ENCODE data around the gene ADARB2.

The ADARB2 gene

DNA sequence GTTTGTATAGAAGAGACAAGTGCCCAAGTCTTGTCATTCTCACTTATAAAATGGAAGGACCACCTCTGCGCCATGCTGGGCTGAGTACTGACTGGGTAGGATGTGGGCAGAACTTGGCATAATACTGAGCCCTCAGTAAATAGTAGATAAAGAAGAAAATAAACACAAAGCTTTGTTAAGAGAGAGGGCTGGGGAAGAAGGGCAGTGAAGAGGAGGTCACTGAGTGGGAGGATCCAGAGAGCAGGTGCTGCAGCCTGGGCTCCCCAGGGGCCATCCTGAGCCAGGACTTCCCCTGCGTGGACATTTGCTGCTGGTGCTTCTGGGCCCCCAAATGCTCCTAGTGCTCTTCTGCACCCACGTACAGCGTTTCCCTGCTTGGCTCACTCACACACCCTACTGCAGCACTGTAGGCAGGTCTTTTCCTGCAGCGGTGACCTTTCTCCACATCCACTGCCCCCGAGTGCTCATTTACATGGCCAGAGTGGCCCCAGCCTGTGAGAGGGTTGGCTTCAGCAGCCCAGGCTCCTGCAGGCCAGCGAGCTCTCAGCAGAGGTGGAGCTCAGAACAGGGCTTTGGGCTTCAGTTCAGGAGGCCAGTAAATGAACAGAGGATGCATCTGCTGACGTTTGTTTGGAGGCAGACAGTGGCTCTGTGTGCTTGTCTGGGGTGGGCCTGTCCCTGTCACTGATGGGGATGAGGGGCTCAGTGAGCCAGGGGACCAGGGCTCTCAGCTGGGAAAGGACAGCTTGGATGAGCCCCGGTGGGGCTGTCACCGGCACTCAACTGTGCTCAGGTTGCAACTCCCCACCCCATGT, 164.6 kb downstream of the ADARB2 start:
- ChIA-PET CTCF (no interaction called here), POLR2A (no interaction called here)
- TF ChIP-seq TARDBP (IDR thresholded peaks at IDR 0.05) (no peak), L3MBTL2 (conservative IDR thresholded peaks at IDR 0.05) (no peak), SP1 (IDR thresholded peaks at IDR 0.05) (no peak), LEF1 (IDR thresholded peaks at IDR 0.05; ENCODE audit: borderline replicate concordance) (no peak), HDGF (IDR thresholded peaks at IDR 0.05; ENCODE audit: borderline replicate concordance) (no peak)
- no peak for DNase-seq (ENCODE audit: extremely low spot score)

DNA sequence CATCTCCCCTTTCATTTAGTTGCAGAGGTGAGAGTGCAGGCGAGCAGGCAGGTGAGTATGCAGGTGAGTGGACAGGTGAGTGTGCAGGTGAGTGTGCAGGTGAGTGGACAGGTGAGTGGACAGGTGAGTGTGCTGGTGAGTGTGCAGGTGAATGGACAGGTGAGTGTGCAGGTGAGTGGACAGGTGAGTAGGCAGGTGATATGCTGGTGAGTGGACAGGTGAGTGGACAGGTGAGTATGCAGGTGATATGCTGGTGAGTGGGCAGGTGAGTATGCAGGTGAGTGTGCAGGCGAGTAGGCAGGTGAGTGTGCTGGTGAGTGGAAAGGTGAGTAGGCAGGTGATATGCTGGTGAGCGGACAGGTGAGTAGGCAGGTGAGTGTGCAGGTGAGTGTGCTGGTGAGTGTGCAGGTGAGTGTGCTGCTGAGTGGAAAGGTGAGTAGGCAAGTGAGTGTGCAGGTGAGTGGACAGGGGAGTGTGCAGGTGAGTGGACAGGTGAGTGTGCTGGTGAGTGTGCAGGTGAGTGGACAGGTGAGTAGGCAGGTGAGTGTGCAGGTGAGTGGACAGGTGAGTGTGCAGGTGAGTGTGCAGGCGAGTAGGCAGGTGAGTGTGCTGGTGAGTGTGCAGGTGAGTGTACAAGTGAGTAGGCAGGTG, 165.6 kb downstream of the ADARB2 start:
- ChIA-PET POLR2A (no interaction called here), CTCF (no interaction called here)
- TF ChIP-seq SUZ12 (IDR thresholded peaks at IDR 0.05) (no peak), ELF4 (IDR thresholded peaks at IDR 0.05) (no peak), ARNT (IDR thresholded peaks at IDR 0.05) (no peak), HDGF (IDR thresholded peaks at IDR 0.05; ENCODE audit: borderline replicate concordance) (no peak), CTBP1 (IDR thresholded peaks at IDR 0.05; ENCODE audit: borderline replicate concordance) (peak; percentile 88)
- TF ChIP-seq, protein P1, sequence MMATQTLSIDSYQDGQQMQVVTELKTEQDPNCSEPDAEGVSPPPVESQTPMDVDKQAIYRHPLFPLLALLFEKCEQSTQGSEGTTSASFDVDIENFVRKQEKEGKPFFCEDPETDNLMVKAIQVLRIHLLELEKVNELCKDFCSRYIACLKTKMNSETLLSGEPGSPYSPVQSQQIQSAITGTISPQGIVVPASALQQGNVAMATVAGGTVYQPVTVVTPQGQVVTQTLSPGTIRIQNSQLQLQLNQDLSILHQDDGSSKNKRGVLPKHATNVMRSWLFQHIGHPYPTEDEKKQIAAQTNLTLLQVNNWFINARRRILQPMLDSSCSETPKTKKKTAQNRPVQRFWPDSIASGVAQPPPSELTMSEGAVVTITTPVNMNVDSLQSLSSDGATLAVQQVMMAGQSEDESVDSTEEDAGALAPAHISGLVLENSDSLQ (IDR thresholded peaks at IDR 0.05): no peak
- DNase-seq (ENCODE audit: extremely low spot score): no peak

DNA sequence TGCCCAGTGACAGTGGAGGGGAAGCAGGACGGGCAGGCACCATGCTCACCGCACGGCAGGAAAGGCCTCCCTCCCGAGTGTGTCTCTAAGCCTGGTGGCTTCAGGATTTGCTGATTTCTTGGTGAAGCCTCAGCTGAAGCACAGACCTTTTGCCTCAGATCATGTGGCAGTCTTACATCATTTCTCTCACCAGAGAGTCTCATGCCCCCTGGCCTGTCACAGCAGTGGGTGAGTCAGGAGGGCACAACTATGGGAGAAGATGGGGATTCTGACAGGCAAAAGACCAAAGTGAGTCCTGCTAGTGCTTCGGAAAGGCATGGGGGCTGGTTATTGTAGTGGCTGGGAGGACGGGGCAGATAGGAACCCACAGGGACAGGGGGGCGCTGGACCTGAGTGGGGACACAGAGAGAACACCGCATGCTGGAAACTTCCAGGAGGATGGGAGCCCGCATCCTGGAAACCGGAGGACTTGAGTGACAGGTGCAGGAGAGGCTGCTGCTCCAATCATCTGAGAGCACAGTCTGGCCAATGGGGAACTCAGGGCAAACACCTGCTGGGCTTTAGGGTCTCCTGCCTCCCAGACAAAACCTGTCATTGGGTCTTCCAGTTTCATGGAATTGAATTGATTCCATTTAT, 166.8 kb downstream of the ADARB2 start:
- TF ChIP-seq FOXA1 (IDR thresholded peaks at IDR 0.05): no peak
- TF ChIP-seq, protein P1 (IDR thresholded peaks at IDR 0.05): peak; percentile 80
- POLR2A ChIA-PET: no interaction called here
- CTCF ChIA-PET: no interaction called here
- no peak for DNase-seq (ENCODE audit: extremely low spot score)

DNA sequence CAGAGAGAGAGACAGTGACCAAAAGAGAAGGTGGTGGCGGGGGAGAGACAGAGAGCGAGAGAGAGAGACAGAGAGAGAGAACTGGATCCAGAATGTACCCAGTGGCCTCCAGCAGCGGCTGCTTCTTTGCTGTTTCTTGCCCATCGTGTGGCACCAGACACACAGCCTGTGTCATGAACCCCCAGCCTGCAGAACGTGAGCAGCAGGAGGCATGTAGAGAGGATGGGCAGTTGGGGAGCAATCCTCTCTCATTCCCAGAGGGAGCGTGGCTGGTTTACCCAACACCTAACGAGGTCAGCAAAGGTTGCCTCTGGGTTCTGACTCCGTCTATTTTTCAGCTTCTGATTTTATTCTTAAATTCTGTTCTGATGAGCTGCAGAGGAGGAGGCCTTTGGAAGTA, 168.1 kb downstream of the ADARB2 start:
- ChIA-PET POLR2A (no interaction called here), CTCF (no interaction called here)
- no peak for DNase-seq (ENCODE audit: extremely low spot score)
- TF ChIP-seq FOXK2 (IDR thresholded peaks at IDR 0.05): no peak
- no peak for TF ChIP-seq HDGF (IDR thresholded peaks at IDR 0.05; ENCODE audit: borderline replicate concordance)
- TF ChIP-seq LEF1 (IDR thresholded peaks at IDR 0.05; ENCODE audit: borderline replicate concordance): no peak
- TF ChIP-seq NFRKB (IDR thresholded peaks at IDR 0.05): no peak
- no peak for TF ChIP-seq FOXM1 (IDR thresholded peaks at IDR 0.05; ENCODE audit: borderline replicate concordance)
- no peak for TF ChIP-seq BHLHE40 (IDR thresholded peaks at IDR 0.05; ENCODE audit: borderline replicate concordance)
- no peak for TF ChIP-seq ELF4 (IDR thresholded peaks at IDR 0.05)
- TF ChIP-seq, protein P1 (IDR thresholded peaks at IDR 0.05): no peak
- no peak for TF ChIP-seq FOXA1 (IDR thresholded peaks at IDR 0.05)
- TF ChIP-seq L3MBTL2 (conservative IDR thresholded peaks at IDR 0.05): no peak
- TF ChIP-seq ZNF384 (IDR thresholded peaks at IDR 0.05): no peak
- no peak for TF ChIP-seq CTBP1 (IDR thresholded peaks at IDR 0.05; ENCODE audit: borderline replicate concordance)
- no peak for TF ChIP-seq ARNT (IDR thresholded peaks at IDR 0.05)
- no peak for TF ChIP-seq SUZ12 (IDR thresholded peaks at IDR 0.05)
- TF ChIP-seq SP1 (IDR thresholded peaks at IDR 0.05): no peak
- TF ChIP-seq TARDBP (IDR thresholded peaks at IDR 0.05): no peak

DNA sequence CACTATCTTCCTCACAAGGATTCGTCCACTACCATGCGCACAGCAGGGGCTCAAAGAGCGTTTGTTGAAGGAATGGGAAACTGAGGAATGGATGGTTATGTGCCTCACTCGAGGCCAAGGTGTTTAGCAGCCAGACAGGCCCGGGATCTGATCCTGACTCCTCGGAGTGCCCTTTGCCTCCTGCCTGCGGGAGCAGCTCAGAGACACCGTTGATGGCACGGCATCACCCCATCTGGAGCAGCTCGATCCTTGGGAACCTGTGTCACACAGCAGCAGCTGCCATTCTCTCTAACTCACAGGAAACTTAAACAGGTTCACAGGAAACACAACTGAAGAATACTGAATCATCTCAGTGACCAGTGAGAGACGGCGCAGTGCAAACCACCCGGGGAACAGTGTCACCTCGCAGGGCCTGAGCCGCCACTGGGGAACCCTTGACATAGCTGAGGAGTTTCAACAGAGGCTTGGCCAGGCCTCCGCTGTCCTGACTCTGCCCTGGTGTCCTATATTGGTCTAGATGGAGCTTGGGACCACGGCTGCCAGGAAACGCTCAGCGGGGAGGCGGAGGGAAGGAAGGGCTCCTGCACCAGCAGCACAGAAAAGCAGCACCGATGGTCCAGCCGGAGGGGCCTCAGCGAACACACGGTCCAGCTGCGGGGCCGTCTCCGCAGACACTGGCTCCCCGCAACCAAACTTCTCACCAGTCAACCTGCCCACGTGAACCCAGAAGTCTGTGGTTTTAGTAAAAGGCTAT, 169.4 kb downstream of the ADARB2 start:
- no peak for DNase-seq (ENCODE audit: extremely low spot score)
- no peak for TF ChIP-seq BHLHE40 (IDR thresholded peaks at IDR 0.05; ENCODE audit: borderline replicate concordance)
- no peak for TF ChIP-seq TARDBP (IDR thresholded peaks at IDR 0.05)
- CTCF ChIA-PET: no interaction called here
- POLR2A ChIA-PET: no interaction called here

DNA sequence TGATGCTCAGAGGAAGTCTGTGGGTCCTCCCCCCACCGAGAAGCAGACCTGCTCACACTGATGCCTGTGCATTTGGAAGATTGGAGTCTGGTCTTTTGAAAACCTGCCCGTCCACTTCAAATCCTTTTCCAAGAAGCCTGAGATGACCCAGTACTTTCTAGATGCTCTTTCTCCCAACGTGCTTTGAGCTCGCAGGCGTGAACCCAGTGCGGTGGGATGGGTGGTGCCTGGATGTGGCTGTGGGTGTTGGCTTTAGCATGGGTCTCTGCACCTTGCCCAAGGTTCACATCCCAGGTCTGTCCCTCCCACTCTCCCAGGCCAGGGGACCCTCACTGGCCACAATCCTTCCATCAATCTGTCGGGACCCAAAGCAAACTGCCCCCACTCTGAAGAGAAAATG, 170.2 kb downstream of the ADARB2 start:
- no peak for DNase-seq (ENCODE audit: extremely low spot score)
- ChIA-PET CTCF (interaction anchor here (0.6 kb wide), 1 partner anchor 21 kb away, joined by 3 read pairs; no protein-coding TSS in a partner anchor), POLR2A (no interaction called here)
- TF ChIP-seq L3MBTL2 (conservative IDR thresholded peaks at IDR 0.05): no peak
- no peak for TF ChIP-seq SP1 (IDR thresholded peaks at IDR 0.05)
- TF ChIP-seq BHLHE40 (IDR thresholded peaks at IDR 0.05; ENCODE audit: borderline replicate concordance): no peak
- no peak for TF ChIP-seq NFRKB (IDR thresholded peaks at IDR 0.05)
- no peak for TF ChIP-seq FOXA1 (IDR thresholded peaks at IDR 0.05)

Measured in HEK293T (cell line).